CD4-positive, CD25-positive, alpha-beta regulatory T cell (primary cell): Measurements from ENCODE around the gene MKKS. TPM values are rescaled to one million over a fixed set of nuclear protein-coding genes. Genes with fewer than 3 reads are reported as not detected.

Source experiments
- ATAC-seq, 2 donors: fragments of 150-1000 bp; cut with Tn5 transposase; one replicate each; pipeline ENCODE4 v1.10.0; 2021; ENCODE audit warnings: low read depth in 2 of 2, moderate number of reproducible peaks in 2 of 2, moderate library complexity in 1 of 2
- DNase-seq, 3 donors: peaks; one replicate each; pipeline versions ENCODE4 v3.0.0 to v3.0.0-alpha.2; 2012 to 2022; ENCODE audit warnings: mixed read lengths in 1 of 3
- H3K27ac ChIP-seq: one replicate; pipeline ENCODE4 v1.7.0; 2013; ENCODE audit warnings: mild to moderate bottlenecking, low read length; ENCODE audit not compliant: insufficient read depth, poor library complexity, severe bottlenecking
- H3K27me3 ChIP-seq: one replicate; pipeline ENCODE4 v1.7.0; 2013; ENCODE audit warnings: low read length; ENCODE audit not compliant: control insufficient read depth, insufficient read depth
- H3K36me3 ChIP-seq: one replicate; pipeline ENCODE4 v1.7.0; 2013; ENCODE audit warnings: mild to moderate bottlenecking, low read length, moderate library complexity; ENCODE audit not compliant: control insufficient read depth, insufficient read depth
- H3K4me1 ChIP-seq: 2 replicates; pipeline ENCODE4 v1.7.0; 2013; ENCODE audit warnings: mild to moderate bottlenecking, low read length; ENCODE audit not compliant: insufficient read depth, control insufficient read depth, poor library complexity, severe bottlenecking
- H3K4me3 ChIP-seq: one replicate; pipeline ENCODE4 v1.7.0; 2013; ENCODE audit warnings: low read depth, mild to moderate bottlenecking, low read length, moderate library complexity
- H3K9me3 ChIP-seq, 2 experiments: 1 replicate in 1 of 2; 2 replicates in 1 of 2; pipeline ENCODE4 v1.7.0; 2013; ENCODE audit warnings: low read length in 2 of 2, mild to moderate bottlenecking in 1 of 2, moderate library complexity in 1 of 2; ENCODE audit not compliant: control insufficient read depth in 2 of 2
- H3K27ac Mint-ChIP-seq, 3 donors: one replicate each; pipeline ENCODE4 v1.8.0; 2020 to 2022; ENCODE audit warnings: mild to moderate bottlenecking in 3 of 3, mixed read lengths in 3 of 3, moderate library complexity in 2 of 3
- H3K27me3 Mint-ChIP-seq: one replicate; pipeline ENCODE4 v1.8.0; 2022; ENCODE audit warnings: mild to moderate bottlenecking, mixed read lengths
- H3K36me3 Mint-ChIP-seq: one replicate; pipeline ENCODE4 v1.8.0; 2020; ENCODE audit warnings: mixed read lengths
- H3K4me1 Mint-ChIP-seq, 4 donors: one replicate each; pipeline ENCODE4 v1.8.0; 2020 to 2022; ENCODE audit warnings: mixed read lengths in 4 of 4, mild to moderate bottlenecking in 1 of 4
- H3K4me3 Mint-ChIP-seq, 4 donors: one replicate each; pipeline ENCODE4 v1.8.0; 2020 to 2022; ENCODE audit warnings: mild to moderate bottlenecking in 4 of 4, mixed read lengths in 4 of 4, moderate library complexity in 3 of 4
- H3K9me3 Mint-ChIP-seq, 7 donors: one replicate each; pipeline ENCODE4 v1.8.0; 2020 to 2022; ENCODE audit warnings: mixed read lengths in 7 of 7, mild to moderate bottlenecking in 3 of 7, moderate library complexity in 2 of 7
- polyA plus RNA-seq, 4 donors: library from polyadenylated mRNA; unstranded; fragments of 300-500 nt; fragmentation: Illumina TruSeq; gene quantifications; one replicate each; pipeline ENCODE4 v1.2.3, GENCODE V29; 2021
- total RNA-seq: library from RNA; stranded (reverse); gene quantifications from one replicate; pipeline ENCODE4 v1.2.3, GENCODE V29; 2022

The MKKS gene
- total and polyA plus RNA-seq, 5 donors from 2014 or later, result 5.0 to 37.2 (median 31.1) TPM

- no peak for ATAC-seq
- Histone ChIP-seq H3K27me3 (no peaks in the 10 kb centered on the region), H3K9me3 (no peaks in the 10 kb centered on the region), H3K27ac (no peak overlapping the region), H3K36me3 (no peaks in the 10 kb centered on the region), H3K4me1 (peaks cover 21% of the 10 kb centered on the region), H3K4me3 (no peak overlapping the region)
- no peak overlapping the region for H3K4me3 Mint-ChIP-seq
- DNase-seq, result no peak
- H3K27ac Mint-ChIP-seq, result peak overlapping the region in 1 of 3 donors; percentile 36
- H3K9me3 Mint-ChIP-seq, result no peaks in the 10 kb centered on the region
- no peaks in the 10 kb centered on the region for H3K27me3 Mint-ChIP-seq
- peaks cover 4% of the 10 kb centered on the region for H3K36me3 Mint-ChIP-seq
- H3K4me1 Mint-ChIP-seq, result peaks cover 29 to 42% (median 36%) of the 10 kb centered on the region in 4 donors
Measured at GRCh38 chr20:10449270-10449669, 15.2 kb upstream of the MKKS start.

- Histone ChIP-seq H3K4me1 (peaks cover 20% of the 10 kb centered on the region), H3K27ac (no peak overlapping the region), H3K36me3 (no peaks in the 10 kb centered on the region), H3K27me3 (no peaks in the 10 kb centered on the region), H3K4me3 (no peak overlapping the region), H3K9me3 (no peaks in the 10 kb centered on the region)
- H3K4me3 Mint-ChIP-seq, result peak overlapping the region in 1 of 4 donors; percentile 43
- peaks cover 4% of the 10 kb centered on the region for H3K36me3 Mint-ChIP-seq
- no peaks in the 10 kb centered on the region for H3K9me3 Mint-ChIP-seq
- no peak overlapping the region for H3K27ac Mint-ChIP-seq
- no peaks in the 10 kb centered on the region for H3K27me3 Mint-ChIP-seq
- peaks cover 22 to 37% (median 31%) of the 10 kb centered on the region in 4 donors for H3K4me1 Mint-ChIP-seq
- ATAC-seq, result no peak
- DNase-seq, result no peak
Measured at GRCh38 chr20:10448270-10449156, 14.5 kb upstream of the MKKS start.

DNA sequence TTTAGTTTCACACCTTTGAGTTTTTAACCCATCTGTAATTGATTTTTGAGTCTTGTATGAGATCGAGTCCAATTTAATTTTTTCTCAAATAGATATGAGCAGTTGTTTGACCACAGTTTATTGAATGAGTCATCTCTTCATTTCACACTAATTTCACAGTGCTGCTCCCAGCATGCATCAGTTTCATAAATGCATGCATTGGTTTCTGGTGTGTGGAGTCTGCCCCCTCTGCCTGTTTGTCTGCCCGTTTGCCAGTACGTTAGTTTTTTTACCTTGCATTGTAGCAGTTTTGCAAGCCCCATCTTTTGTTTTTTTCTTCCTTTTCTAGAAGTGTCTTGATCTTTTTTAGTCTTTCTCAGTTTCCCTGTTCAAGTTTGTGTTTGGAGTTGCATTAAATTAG is 13.0 kb upstream of the MKKS start:
- H3K27me3 ChIP-seq, result no peaks in the 10 kb centered on the region
- H3K27ac Mint-ChIP-seq, result peak overlapping the region; percentile 21 to 47 (median 35)
- ATAC-seq, result peak; percentile 96 to 98

DNA sequence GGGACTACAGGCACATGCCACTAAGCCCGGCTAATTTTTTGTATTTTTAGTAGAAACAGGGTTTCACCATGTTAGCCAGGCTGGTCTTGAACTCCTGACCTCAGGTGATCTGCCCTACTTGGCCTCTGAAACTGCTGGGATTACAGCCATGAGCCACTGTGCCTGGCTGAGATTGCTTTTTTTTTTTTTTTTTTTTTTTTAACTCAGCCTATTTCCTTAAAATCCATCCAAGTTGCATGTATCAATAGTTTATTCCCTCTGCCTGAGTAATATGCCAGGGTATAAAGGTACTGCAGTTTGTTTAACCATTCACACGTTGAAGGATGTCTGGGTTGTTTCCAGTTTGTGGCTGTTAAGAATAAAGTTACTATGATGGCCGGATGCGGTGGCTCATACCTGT is 11.7 kb upstream of the MKKS start:
- H3K4me1 Mint-ChIP-seq, result peaks cover 17 to 32% (median 23%) of the 10 kb centered on the region in 4 donors
- Histone ChIP-seq H3K4me3 (no peak overlapping the region), H3K9me3 (no peaks in the 10 kb centered on the region), H3K27me3 (no peaks in the 10 kb centered on the region), H3K36me3 (no peaks in the 10 kb centered on the region), H3K27ac (no peak overlapping the region), H3K4me1 (peaks cover 14% of the 10 kb centered on the region)
- ATAC-seq (no peak), DNase-seq (no peak)
- peaks cover 9% of the 10 kb centered on the region for H3K36me3 Mint-ChIP-seq
- no peaks in the 10 kb centered on the region for H3K27me3 Mint-ChIP-seq
- no peak overlapping the region for H3K4me3 Mint-ChIP-seq
- no peak overlapping the region for H3K27ac Mint-ChIP-seq
- no peaks in the 10 kb centered on the region for H3K9me3 Mint-ChIP-seq

More for the DNA sequence above, 13.0 kb upstream of the MKKS start:
- Histone ChIP-seq H3K4me1 (peaks cover 14% of the 10 kb centered on the region), H3K27ac (peak overlapping the region; percentile 57), H3K9me3 (no peaks in the 10 kb centered on the region), H3K4me3 (peak overlapping the region; percentile 78), H3K36me3 (no peaks in the 10 kb centered on the region)
- H3K4me1 Mint-ChIP-seq, result peaks cover 17 to 33% (median 23%) of the 10 kb centered on the region in 4 donors
- H3K9me3 Mint-ChIP-seq, result no peaks in the 10 kb centered on the region
- no peaks in the 10 kb centered on the region for H3K27me3 Mint-ChIP-seq
- peak; percentile 29 to 82 (median 46) for DNase-seq
- peak overlapping the region; percentile 48 to 74 (median 55) for H3K4me3 Mint-ChIP-seq
- peaks cover 9% of the 10 kb centered on the region for H3K36me3 Mint-ChIP-seq

DNA sequence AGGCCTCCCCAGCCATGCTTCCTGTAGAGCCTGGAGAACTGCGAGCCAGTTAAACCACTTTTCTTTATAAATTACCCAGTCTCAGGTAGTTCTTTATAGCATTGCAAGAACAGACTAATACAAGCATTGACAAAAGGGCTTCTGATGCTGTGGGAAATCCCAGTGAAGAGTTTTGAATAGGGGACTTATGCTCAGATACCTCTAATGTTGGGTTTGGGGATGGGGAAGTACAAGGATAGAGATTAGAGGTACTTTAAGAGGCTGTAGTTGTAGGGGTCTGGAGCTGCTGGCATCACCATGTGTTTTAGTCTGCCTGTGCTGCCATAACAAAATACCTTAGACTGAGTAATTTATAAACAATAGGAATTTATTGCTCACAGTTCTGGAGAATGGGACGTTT is 9.9 kb upstream of the MKKS start:
- no peaks in the 10 kb centered on the region for H3K9me3 Mint-ChIP-seq
- peaks cover 5% of the 10 kb centered on the region for H3K36me3 Mint-ChIP-seq
- H3K27me3 Mint-ChIP-seq, result no peaks in the 10 kb centered on the region
- Histone ChIP-seq H3K36me3 (no peaks in the 10 kb centered on the region), H3K4me1 (peaks cover 14% of the 10 kb centered on the region), H3K9me3 (no peaks in the 10 kb centered on the region), H3K27ac (no peak overlapping the region), H3K4me3 (no peak overlapping the region), H3K27me3 (no peaks in the 10 kb centered on the region)
- peak overlapping the region in 1 of 4 donors; percentile 30 for H3K4me3 Mint-ChIP-seq
- no peak for ATAC-seq
- no peak for DNase-seq
- peaks cover 17 to 32% (median 21%) of the 10 kb centered on the region in 4 donors for H3K4me1 Mint-ChIP-seq
- no peak overlapping the region for H3K27ac Mint-ChIP-seq

- Histone ChIP-seq H3K9me3 (no peaks in the 10 kb centered on the region), H3K4me3 (no peak overlapping the region), H3K27me3 (no peaks in the 10 kb centered on the region), H3K4me1 (peaks cover 12% of the 10 kb centered on the region), H3K36me3 (no peaks in the 10 kb centered on the region), H3K27ac (no peak overlapping the region)
- no peaks in the 10 kb centered on the region for H3K9me3 Mint-ChIP-seq
- peak overlapping the region in 3 of 4 donors; percentile 11 to 73 (median 28) for H3K4me3 Mint-ChIP-seq
- no peak for ATAC-seq
- H3K27me3 Mint-ChIP-seq, result no peaks in the 10 kb centered on the region
- no peak overlapping the region for H3K27ac Mint-ChIP-seq
- DNase-seq, result peak in 1 of 3 donors; percentile 47
- peaks cover 11 to 46% (median 32%) of the 10 kb centered on the region in 4 donors for H3K4me1 Mint-ChIP-seq
- H3K36me3 Mint-ChIP-seq, result peaks cover 8% of the 10 kb centered on the region
Measured at GRCh38 chr20:10438217-10438616, 4.2 kb upstream of the MKKS start.

DNA sequence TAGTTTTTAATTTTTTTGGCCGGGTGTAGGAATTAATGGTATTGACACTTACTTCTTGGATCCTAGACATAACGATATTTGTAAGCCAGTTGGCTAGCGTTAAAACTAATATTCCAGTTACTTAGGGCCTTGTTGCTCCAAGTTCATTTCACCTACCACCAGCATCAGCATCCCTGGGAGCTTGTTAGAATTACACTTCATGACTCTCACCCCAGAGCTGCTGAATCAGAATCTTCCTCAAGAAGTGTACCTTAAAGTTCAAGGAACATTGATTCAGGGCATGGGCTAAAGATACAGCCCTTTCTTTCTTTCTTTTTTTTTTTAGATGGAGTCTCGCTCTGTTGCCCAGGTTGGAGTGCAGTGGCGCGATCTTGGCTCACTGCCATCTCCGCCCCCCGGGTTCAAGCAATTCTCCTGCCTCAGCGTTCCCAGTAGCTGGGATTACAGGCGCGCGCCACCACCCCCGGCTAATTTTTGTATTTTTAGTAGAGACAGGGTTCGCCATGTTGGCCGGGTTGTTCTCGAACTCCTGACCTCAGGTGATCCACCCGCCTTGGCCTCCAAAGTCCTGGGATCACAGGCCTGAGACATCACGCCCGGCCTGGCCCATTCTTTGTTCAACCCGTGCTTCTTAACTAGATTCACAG is 2.2 kb upstream of the MKKS start:
- H3K4me1 ChIP-seq, result peaks cover 17% of the 10 kb centered on the region
- peak overlapping the region in 1 of 3 donors; percentile 97 for H3K27ac Mint-ChIP-seq
- H3K4me3 ChIP-seq, result peak overlapping the region; percentile 99
- ATAC-seq (no peak), DNase-seq (no peak)
- H3K4me3 Mint-ChIP-seq, result peak overlapping the region; percentile 93 to 99 (median 97)
- no peaks in the 10 kb centered on the region for H3K27me3 Mint-ChIP-seq
- H3K9me3 Mint-ChIP-seq, result no peaks in the 10 kb centered on the region
- peaks cover 3% of the 10 kb centered on the region for H3K36me3 Mint-ChIP-seq
- H3K27me3 ChIP-seq, result no peaks in the 10 kb centered on the region
- H3K4me1 Mint-ChIP-seq, result peaks cover 23 to 61% (median 42%) of the 10 kb centered on the region in 4 donors
- no peaks in the 10 kb centered on the region for H3K36me3 ChIP-seq
- no peak overlapping the region for H3K27ac ChIP-seq
- H3K9me3 ChIP-seq, result no peaks in the 10 kb centered on the region
